GM10266 (cell line): ENCODE data around the gene NBPF3.
A peak's percentile ranks its signal among the peaks of the same experiment; 100 is the strongest.
"Not testable (repeated sequence)": the region's sequence is repeated elsewhere in the genome, so short reads cannot be mapped to it uniquely, and the experiment has no call there.

Experiments
- DNase-seq: peaks from one replicate; pipeline ENCODE4 v3.0.0; 2012; ENCODE audit errors: extremely low spot score
- TF ChIP-seq, protein P1 (sequence below): IDR thresholded peaks from 2 replicates; pipeline ENCODE4 v1.5.1; 2012; ENCODE audit warnings: mild to moderate bottlenecking, low read depth; ENCODE audit not compliant: control insufficient read depth, insufficient read depth; ENCODE audit errors: missing control alignments

The NBPF3 gene

DNA sequence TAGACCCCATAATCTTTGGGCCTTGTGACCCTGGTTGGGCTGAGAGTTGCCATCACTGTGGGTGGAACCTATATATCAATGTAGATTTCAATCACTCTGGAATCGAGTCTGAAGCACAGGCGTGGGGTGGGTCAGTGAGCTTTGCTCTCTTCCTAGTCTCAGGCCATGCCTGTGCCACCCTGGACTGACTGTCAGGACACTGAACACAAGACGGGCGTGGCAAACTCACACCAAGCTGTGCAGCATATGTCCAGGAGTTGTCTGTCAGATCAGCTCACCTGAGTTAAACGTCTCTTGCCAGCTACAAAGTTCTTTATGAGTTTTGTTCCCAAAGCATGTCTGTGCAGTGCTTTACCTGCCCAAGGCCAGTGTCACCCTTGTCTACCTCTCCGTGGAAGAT, 38.4 kb downstream of the NBPF3 start:
- TF ChIP-seq, protein P1, sequence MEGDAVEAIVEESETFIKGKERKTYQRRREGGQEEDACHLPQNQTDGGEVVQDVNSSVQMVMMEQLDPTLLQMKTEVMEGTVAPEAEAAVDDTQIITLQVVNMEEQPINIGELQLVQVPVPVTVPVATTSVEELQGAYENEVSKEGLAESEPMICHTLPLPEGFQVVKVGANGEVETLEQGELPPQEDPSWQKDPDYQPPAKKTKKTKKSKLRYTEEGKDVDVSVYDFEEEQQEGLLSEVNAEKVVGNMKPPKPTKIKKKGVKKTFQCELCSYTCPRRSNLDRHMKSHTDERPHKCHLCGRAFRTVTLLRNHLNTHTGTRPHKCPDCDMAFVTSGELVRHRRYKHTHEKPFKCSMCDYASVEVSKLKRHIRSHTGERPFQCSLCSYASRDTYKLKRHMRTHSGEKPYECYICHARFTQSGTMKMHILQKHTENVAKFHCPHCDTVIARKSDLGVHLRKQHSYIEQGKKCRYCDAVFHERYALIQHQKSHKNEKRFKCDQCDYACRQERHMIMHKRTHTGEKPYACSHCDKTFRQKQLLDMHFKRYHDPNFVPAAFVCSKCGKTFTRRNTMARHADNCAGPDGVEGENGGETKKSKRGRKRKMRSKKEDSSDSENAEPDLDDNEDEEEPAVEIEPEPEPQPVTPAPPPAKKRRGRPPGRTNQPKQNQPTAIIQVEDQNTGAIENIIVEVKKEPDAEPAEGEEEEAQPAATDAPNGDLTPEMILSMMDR, result no peak
- DNase-seq, result no peak

DNA sequence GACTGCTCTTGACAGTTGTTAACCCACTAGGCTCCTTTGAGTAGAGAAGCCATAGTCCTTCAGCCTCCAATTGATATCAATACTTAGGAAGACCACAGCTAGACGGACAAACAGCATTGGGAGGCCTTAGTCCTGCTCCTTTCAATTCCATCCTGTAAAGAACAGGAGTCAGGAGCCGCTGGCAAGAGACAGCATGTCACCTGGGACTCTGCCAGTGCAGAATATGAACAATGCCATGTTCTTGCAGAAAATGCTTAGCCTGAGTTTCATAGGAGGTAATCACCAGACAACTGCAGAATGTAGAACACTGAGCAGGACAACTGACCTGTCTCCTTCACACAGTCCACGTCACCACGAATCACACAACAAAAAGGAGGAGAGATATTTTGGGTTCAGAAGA, 43.9 kb downstream of the NBPF3 start:
- not testable (repeated sequence) for DNase-seq

DNA sequence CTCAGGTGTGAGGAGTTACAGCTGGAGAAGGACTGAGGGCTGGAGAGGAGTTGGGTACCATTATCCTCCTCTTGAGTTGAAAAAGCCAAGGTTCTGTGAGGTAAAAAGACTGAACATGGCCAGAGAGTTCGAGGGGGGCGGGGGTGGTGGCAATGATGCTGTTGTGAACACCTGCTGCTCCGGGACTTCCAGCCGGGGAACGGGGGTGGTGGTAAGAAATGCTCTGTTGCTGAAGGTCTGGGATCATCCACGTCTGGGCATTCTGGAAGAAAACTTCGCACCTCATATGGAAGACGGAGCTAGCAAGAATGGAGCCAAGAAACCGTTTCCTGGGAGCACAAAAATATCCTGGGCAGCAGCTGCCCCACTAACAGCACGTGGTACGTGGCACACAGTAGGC, 49.2 kb downstream of the NBPF3 start:
- TF ChIP-seq, protein P1, result no peak
- DNase-seq, result no peak

DNA sequence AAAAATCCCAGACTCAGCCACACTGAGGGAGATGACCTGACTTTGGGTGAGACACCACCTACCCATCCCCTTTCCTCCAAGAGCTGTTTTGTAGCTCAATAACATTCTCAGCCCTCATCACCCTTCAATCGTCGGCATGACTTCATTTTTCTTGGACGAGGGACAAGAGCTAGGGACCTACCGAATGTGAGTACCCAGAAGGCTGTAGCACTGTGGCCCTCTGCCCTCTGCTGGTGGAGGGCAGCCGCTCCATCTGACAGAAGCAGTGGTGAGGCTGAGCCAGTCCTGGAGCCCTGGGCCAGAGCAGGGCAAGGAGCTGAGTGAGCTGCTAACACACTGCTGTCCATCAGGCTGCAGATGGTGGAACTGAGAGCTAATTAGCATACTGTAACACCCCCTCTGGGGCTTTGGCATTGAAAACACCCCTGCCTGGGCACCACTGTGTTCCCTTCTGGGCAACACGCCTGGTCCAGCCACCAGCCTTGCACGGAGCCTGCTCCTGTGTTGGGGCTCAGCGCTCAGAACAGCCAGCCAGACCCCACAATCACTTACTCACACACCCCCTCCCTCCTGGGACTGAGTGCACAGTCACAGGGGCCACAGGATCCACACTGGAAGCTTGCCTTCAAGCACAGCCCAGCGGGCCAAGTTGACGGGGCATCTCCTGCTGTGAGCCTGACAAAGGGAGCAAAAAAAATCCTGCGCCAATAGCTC, 51.0 kb downstream of the NBPF3 start:
- TF ChIP-seq, protein P1, result peak; percentile 51
- DNase-seq, result peak; percentile 42

DNA sequence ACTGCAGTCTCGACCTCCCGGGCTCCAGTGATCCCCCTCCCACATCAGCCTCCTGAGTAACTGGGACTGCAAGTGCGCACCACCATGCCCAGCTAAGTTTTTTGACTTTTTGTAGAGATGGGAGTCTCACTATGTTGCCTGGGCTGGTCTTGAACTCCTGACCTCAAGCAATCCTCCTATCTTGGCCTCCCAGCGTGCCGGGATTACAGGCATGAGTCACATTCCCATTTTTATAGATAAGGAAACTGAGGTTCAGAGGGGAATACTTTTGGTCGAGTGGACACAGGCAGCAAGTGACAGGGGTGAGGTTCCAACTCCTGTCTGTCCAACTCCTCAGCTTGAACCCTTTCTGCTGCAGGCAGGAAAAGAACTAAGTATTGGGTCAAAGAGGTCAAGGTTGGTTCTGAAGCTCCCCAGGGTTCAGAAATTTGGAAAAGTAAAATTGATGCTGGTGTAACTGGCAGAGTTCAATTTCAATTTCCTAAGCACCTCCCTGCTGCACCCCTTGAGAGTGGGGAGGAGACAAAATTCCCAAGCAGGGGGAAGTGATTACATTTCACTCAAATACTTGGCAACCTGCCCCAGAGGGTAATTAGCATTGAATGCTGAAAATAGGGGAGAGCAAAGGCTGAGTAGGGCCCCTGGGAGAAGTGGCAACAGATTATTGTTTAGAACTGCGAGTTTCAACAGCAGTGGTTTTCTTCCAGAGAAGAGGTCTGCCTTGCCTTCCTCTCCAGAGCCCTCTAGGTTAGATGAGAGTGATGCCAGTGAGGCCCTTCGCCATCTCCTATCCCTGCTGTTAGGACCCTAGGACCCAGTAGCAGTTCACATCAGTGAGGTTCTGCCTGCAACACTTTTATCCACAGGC, 51.8 kb downstream of the NBPF3 start:
- peak; percentile 3 for DNase-seq
- TF ChIP-seq, protein P1, result no peak

DNA sequence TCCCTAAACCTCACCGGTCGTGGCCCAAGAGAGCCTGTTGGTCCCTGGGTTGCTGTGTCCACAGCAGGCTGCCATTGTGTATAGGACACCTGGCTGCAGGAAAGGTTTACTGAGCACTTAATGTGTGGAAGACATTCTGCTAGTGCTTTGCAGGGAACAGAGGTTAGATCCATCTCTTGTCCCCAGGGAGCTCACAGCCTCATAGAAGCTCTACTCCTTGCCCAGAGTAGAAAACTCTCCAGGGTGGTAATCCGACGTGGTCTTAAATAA, 52.4 kb downstream of the NBPF3 start:
- TF ChIP-seq, protein P1, result no peak

DNA sequence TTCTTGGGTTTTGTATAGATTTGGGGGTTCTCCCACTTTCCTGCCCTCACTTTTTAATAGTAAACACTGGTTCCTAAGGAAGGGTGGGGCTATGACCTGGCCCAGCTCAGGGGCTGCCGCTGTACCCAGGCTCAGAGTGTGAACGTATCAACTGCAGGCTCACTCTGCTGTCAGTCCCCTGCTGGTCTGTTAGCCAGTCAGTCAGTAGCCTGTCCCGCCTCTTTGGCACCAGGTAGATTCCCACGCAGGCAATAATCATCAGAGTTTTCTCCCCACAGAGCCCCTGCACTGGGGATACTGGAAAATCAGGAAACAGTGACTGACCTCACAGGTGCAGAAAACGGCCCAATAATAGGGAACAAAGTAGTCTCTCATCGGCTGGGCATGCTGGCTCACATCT, 54.3 kb downstream of the NBPF3 start:
- TF ChIP-seq, protein P1, result no peak
- no peak for DNase-seq

More for the DNA sequence above, 52.4 kb downstream of the NBPF3 start:
- DNase-seq, result peak; percentile 3
